HEK293 (cell line): Measurements from ENCODE around the gene EDIL3.

ENCODE experiments used
- CTCF ChIA-PET: fragments of 350-600 bp; formaldehyde crosslinking; extraction: SDS; loops from one replicate; lab custom pipeline; 2021; ENCODE audit warnings: antibody characterized with exemption; lab: Yijun Ruan, JAX
- POLR2A ChIA-PET: fragments of 300-600 bp; formaldehyde crosslinking; extraction: SDS; loops from one replicate; lab custom pipeline; 2020; ENCODE audit warnings: antibody characterized with exemption, inconsistent platforms; lab: Yijun Ruan, JAX
- H3K27ac ChIP-seq: fragments of 200-500 bp; sonication (Bioruptor generic); 2 replicates; pipeline ENCODE4 v1.5.1; 2014; ENCODE audit warnings: low read depth, low read length, control low read depth, inconsistent platforms; ENCODE audit errors: extremely low read depth
- H3K36me3 ChIP-seq, 2 experiments: fragments of 200-500 bp in 1 of 2; sonication (Bioruptor generic) in 1 of 2; 1 replicate in 1 of 2; 2 replicates in 1 of 2; pipeline ENCODE4 v1.5.1; 2014 to 2017; ENCODE audit warnings: inconsistent platforms in 2 of 2, low read length in 2 of 2; ENCODE audit not compliant: control insufficient read depth in 2 of 2, insufficient read depth in 1 of 2
- H3K4me1 ChIP-seq: fragments of 200-500 bp; sonication (Bioruptor generic); 2 replicates; pipeline ENCODE4 v1.5.1; 2014; ENCODE audit warnings: mild to moderate bottlenecking, low read length, inconsistent platforms; ENCODE audit not compliant: control insufficient read depth, insufficient read depth
- H3K4me3 ChIP-seq: 2 replicates; pipeline ENCODE4 v1.5.1; 2011; ENCODE audit warnings: low read depth, mild to moderate bottlenecking, control low read depth, low read length, moderate library complexity
- H3K9me3 ChIP-seq: fragments of 200-500 bp; sonication (Bioruptor generic); 2 replicates; pipeline ENCODE4 v1.5.1; 2014; ENCODE audit warnings: low read depth, low read length, inconsistent platforms; ENCODE audit not compliant: control insufficient read depth, insufficient read depth
- MEIS1 ChIP-seq: sonication (generic); formaldehyde crosslinking; IDR thresholded peaks from 2 replicates; pipeline ENCODE4 v1.8.1; 2022; ENCODE audit warnings: missing genetic modification reagents, mild to moderate bottlenecking, borderline replicate concordance
- SCRT1 ChIP-seq: fragments of 450-650 bp; formaldehyde crosslinking; IDR thresholded peaks from 2 replicates; pipeline ENCODE4 v1.5.1; 2016; ENCODE audit warnings: missing biosample characterization, missing genetic modification characterization, borderline replicate concordance
- SCRT2 ChIP-seq: fragments of 450-650 bp; formaldehyde crosslinking; IDR thresholded peaks from 2 replicates; pipeline ENCODE4 v1.5.1; 2016; ENCODE audit warnings: missing biosample characterization, missing genetic modification characterization
- SP7 ChIP-seq: fragments of 450-650 bp; formaldehyde crosslinking; IDR thresholded peaks from 2 replicates; pipeline ENCODE4 v1.5.1; 2016; ENCODE audit warnings: missing biosample characterization, missing genetic modification characterization
- ZBTB48 ChIP-seq: fragments of 450-650 bp; formaldehyde crosslinking; IDR thresholded peaks from 2 replicates; pipeline ENCODE4 v1.5.1; 2016; ENCODE audit warnings: missing biosample characterization, missing genetic modification characterization
- ZNF138 ChIP-seq: fragments of 450-650 bp; formaldehyde crosslinking; IDR thresholded peaks from 2 replicates; pipeline ENCODE4 v1.5.1; 2016; ENCODE audit warnings: missing biosample characterization, missing genetic modification characterization, borderline replicate concordance
- ZNF211 ChIP-seq: fragments of 450-650 bp; formaldehyde crosslinking; IDR thresholded peaks from 2 replicates; pipeline ENCODE4 v1.5.1; 2016; ENCODE audit warnings: low read depth, missing biosample characterization, missing genetic modification characterization
- ZNF266 ChIP-seq: fragments of 450-650 bp; formaldehyde crosslinking; IDR thresholded peaks from 2 replicates; pipeline ENCODE4 v1.5.1; 2016; ENCODE audit warnings: missing biosample characterization, missing genetic modification characterization, low read depth
- ZNF324 ChIP-seq: fragments of 450-650 bp; formaldehyde crosslinking; IDR thresholded peaks from 2 replicates; pipeline ENCODE4 v1.5.1; 2016; ENCODE audit warnings: missing biosample characterization, missing genetic modification characterization
- ZNF501 ChIP-seq: fragments of 450-650 bp; formaldehyde crosslinking; IDR thresholded peaks from 2 replicates; pipeline ENCODE4 v1.5.1; 2016; ENCODE audit warnings: missing biosample characterization, missing genetic modification characterization
- ZNF544 ChIP-seq: fragments of 450-650 bp; formaldehyde crosslinking; IDR thresholded peaks from 2 replicates; pipeline ENCODE4 v1.5.0; 2017; ENCODE audit warnings: missing biosample characterization, missing genetic modification characterization
- ZNF555 ChIP-seq: fragments of 450-650 bp; formaldehyde crosslinking; conservative IDR thresholded peaks from 2 replicates; pipeline ENCODE4 v1.5.1; 2017; ENCODE audit warnings: missing biosample characterization, mild to moderate bottlenecking, missing genetic modification characterization, inconsistent platforms
- ZNF558 ChIP-seq: fragments of 450-650 bp; formaldehyde crosslinking; IDR thresholded peaks from 2 replicates; pipeline ENCODE4 v1.5.1; 2016; ENCODE audit warnings: missing biosample characterization, missing genetic modification characterization
- ZNF664 ChIP-seq: fragments of 450-650 bp; formaldehyde crosslinking; IDR thresholded peaks from 2 replicates; pipeline ENCODE4 v1.5.1; 2016; ENCODE audit warnings: missing biosample characterization, missing genetic modification characterization
- ZNF670 ChIP-seq: fragments of 450-650 bp; formaldehyde crosslinking; IDR thresholded peaks from 2 replicates; pipeline ENCODE4 v1.5.1; 2016; ENCODE audit warnings: missing biosample characterization, missing genetic modification characterization, low read depth
- ZNF768 ChIP-seq: fragments of 450-650 bp; formaldehyde crosslinking; IDR thresholded peaks from 2 replicates; pipeline ENCODE4 v1.5.1; 2018; ENCODE audit warnings: missing biosample characterization, mild to moderate bottlenecking, missing genetic modification characterization
- ZNF777 ChIP-seq: fragments of 450-650 bp; formaldehyde crosslinking; IDR thresholded peaks from 2 replicates; pipeline ENCODE4 v1.5.1; 2017; ENCODE audit warnings: missing biosample characterization, missing genetic modification characterization, borderline replicate concordance
- TF ChIP-seq, protein P1 (sequence below): fragments of 450-650 bp; formaldehyde crosslinking; IDR thresholded peaks from 2 replicates; pipeline ENCODE4 v1.5.1; 2017; ENCODE audit warnings: missing biosample characterization, missing genetic modification characterization
- TF ChIP-seq, protein P2 (sequence below): fragments of 450-650 bp; formaldehyde crosslinking; IDR thresholded peaks from 2 replicates; pipeline ENCODE4 v1.5.1; 2017; ENCODE audit warnings: missing biosample characterization, missing genetic modification characterization
- TF ChIP-seq, protein P3 (sequence below): fragments of 450-650 bp; formaldehyde crosslinking; IDR thresholded peaks from 2 replicates; pipeline ENCODE4 v1.5.1; 2016; ENCODE audit warnings: missing biosample characterization, missing genetic modification characterization, borderline replicate concordance
- TF ChIP-seq, protein P4 (sequence below): fragments of 450-650 bp; IDR thresholded peaks from 2 replicates; pipeline ENCODE4 v1.5.1; 2018; ENCODE audit warnings: missing biosample characterization, mild to moderate bottlenecking, missing genetic modification characterization

The EDIL3 gene

DNA sequence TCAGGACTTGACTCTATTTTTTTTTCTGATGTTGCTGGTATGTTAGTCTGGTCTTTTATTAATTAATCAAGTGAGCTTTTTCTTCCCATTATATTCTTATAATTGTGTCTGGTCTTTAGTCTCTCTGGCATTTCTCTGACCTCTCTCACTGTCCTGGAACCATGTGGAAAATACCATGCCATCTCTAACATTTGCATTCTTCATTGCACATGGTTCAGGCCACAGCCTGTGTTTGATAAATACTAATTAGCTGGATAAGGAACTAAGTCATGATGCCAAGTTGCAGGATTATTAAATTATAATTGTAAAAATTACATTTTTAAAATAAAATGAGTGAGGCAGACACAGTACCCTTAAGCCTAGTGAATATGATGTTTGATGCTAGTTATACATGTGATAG, 155.6 kb downstream of the EDIL3 start:
- CTCF ChIA-PET: no interaction called here
- POLR2A ChIA-PET: no interaction called here

DNA sequence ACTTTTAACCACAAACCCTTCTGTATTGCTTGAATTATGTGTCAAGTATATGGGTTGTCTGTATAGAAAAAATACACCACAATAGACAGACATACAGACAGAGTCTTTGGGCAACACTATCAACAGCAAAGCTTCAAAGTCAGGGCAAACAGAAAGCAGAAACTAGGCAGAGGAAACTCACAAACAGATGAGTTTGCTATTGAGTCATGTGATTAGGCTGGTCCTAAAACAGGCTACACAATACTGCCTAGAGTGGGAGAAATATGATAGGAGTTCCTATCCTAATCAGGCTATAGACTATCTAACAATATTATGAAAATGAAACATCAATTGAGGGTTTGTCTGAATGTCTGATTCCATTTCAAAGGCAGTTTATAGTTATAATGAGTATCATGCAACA, 156.4 kb downstream of the EDIL3 start:
- Histone ChIP-seq H3K36me3 (no peaks in the 10 kb centered on the region), H3K4me1 (no peaks in the 10 kb centered on the region), H3K9me3 (no peaks in the 10 kb centered on the region), H3K4me3 (no peak overlapping the region), H3K27ac (no peak overlapping the region)
- POLR2A ChIA-PET: no interaction called here
- TF ChIP-seq ZNF777 (tag by site-specific recombination) (no peak), ZNF670 (no peak), SCRT2 (no peak), ZNF664 (no peak), ZBTB48 (no peak)
- CTCF ChIA-PET: no interaction called here

More for the DNA sequence above, 155.6 kb downstream of the EDIL3 start:
- H3K9me3 ChIP-seq: no peaks in the 10 kb centered on the region
- TF ChIP-seq, protein P1, sequence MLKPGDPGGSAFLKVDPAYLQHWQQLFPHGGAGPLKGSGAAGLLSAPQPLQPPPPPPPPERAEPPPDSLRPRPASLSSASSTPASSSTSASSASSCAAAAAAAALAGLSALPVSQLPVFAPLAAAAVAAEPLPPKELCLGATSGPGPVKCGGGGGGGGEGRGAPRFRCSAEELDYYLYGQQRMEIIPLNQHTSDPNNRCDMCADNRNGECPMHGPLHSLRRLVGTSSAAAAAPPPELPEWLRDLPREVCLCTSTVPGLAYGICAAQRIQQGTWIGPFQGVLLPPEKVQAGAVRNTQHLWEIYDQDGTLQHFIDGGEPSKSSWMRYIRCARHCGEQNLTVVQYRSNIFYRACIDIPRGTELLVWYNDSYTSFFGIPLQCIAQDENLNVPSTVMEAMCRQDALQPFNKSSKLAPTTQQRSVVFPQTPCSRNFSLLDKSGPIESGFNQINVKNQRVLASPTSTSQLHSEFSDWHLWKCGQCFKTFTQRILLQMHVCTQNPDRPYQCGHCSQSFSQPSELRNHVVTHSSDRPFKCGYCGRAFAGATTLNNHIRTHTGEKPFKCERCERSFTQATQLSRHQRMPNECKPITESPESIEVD (tag by site-specific recombination): no peak
- TF ChIP-seq SP7 (tag by site-specific recombination) (no peak), ZNF558 (tag by site-specific recombination) (no peak), ZNF555 (tag by site-specific recombination) (no peak), ZNF138 (tag by site-specific recombination) (no peak), MEIS1 (no peak), ZNF768 (tag by site-specific recombination) (no peak), ZNF266 (tag by site-specific recombination) (no peak), ZNF544 (tag by site-specific recombination) (no peak)
- TF ChIP-seq, all 188 proteins: peak for 0
- Histone ChIP-seq H3K4me3 (no peak overlapping the region), H3K36me3 (no peaks in the 10 kb centered on the region), H3K27ac (no peak overlapping the region), H3K4me1 (no peaks in the 10 kb centered on the region)

DNA sequence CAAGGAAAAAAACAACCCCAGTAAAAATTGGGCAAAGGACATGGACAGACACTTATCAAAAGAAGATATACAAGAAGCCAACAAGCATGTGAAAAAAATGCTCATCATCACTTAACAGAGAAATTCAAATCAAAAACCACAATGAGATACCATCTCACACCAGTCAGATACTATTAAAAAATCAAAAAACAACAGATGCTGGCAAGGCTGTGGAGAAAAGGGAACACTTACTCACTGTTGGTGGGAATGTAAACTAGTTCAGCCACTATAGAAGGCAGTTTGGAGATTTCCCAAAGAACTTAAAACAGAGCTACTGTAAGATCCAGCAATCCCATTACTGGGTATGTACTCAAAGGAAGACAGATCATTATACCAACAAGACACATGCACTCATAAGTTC, 157.4 kb downstream of the EDIL3 start:
- Histone ChIP-seq H3K36me3 (no peaks in the 10 kb centered on the region), H3K4me1 (no peaks in the 10 kb centered on the region)
- CTCF ChIA-PET: interaction anchor here (0.5 kb wide), 1 partner anchor 1760 kb away, joined by 6 read pairs; no protein-coding TSS in a partner anchor
- TF ChIP-seq, protein P2, sequence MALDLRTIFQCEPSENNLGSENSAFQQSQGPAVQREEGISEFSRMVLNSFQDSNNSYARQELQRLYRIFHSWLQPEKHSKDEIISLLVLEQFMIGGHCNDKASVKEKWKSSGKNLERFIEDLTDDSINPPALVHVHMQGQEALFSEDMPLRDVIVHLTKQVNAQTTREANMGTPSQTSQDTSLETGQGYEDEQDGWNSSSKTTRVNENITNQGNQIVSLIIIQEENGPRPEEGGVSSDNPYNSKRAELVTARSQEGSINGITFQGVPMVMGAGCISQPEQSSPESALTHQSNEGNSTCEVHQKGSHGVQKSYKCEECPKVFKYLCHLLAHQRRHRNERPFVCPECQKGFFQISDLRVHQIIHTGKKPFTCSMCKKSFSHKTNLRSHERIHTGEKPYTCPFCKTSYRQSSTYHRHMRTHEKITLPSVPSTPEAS (tag by site-specific recombination): no peak
- TF ChIP-seq, protein P3, sequence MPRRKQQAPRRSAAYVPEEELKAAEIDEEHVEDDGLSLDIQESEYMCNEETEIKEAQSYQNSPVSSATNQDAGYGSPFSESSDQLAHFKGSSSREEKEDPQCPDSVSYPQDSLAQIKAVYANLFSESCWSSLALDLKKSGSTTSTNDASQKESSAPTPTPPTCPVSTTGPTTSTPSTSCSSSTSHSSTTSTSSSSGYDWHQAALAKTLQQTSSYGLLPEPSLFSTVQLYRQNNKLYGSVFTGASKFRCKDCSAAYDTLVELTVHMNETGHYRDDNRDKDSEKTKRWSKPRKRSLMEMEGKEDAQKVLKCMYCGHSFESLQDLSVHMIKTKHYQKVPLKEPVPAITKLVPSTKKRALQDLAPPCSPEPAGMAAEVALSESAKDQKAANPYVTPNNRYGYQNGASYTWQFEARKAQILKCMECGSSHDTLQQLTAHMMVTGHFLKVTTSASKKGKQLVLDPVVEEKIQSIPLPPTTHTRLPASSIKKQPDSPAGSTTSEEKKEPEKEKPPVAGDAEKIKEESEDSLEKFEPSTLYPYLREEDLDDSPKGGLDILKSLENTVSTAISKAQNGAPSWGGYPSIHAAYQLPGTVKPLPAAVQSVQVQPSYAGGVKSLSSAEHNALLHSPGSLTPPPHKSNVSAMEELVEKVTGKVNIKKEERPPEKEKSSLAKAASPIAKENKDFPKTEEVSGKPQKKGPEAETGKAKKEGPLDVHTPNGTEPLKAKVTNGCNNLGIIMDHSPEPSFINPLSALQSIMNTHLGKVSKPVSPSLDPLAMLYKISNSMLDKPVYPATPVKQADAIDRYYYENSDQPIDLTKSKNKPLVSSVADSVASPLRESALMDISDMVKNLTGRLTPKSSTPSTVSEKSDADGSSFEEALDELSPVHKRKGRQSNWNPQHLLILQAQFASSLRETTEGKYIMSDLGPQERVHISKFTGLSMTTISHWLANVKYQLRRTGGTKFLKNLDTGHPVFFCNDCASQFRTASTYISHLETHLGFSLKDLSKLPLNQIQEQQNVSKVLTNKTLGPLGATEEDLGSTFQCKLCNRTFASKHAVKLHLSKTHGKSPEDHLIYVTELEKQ: no peak
- TF ChIP-seq, protein P4, sequence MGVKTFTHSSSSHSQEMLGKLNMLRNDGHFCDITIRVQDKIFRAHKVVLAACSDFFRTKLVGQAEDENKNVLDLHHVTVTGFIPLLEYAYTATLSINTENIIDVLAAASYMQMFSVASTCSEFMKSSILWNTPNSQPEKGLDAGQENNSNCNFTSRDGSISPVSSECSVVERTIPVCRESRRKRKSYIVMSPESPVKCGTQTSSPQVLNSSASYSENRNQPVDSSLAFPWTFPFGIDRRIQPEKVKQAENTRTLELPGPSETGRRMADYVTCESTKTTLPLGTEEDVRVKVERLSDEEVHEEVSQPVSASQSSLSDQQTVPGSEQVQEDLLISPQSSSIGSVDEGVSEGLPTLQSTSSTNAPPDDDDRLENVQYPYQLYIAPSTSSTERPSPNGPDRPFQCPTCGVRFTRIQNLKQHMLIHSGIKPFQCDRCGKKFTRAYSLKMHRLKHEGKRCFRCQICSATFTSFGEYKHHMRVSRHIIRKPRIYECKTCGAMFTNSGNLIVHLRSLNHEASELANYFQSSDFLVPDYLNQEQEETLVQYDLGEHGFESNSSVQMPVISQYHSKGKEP (tag by site-specific recombination): no peak
- TF ChIP-seq ZBTB48: no peak
- TF ChIP-seq ZNF211: no peak
- no peak for TF ChIP-seq ZNF501 (tag by site-specific recombination)
- no peak for TF ChIP-seq SCRT1 (tag by site-specific recombination)
- TF ChIP-seq ZNF324 (tag by site-specific recombination): no peak
- TF ChIP-seq, all 188 proteins: peak for 0
- H3K4me3 ChIP-seq: no peak overlapping the region
- H3K27ac ChIP-seq: no peak overlapping the region
- no peaks in the 10 kb centered on the region for H3K9me3 ChIP-seq
- POLR2A ChIA-PET: no interaction called here
